Immature natural killer cell (primary cell): Measurements from ENCODE around the gene CX3CL1. TPM values are rescaled to one million over a fixed set of nuclear protein-coding genes. Genes with fewer than 3 reads are reported as not detected.
"Not testable (repeated sequence)": the region's sequence is repeated elsewhere in the genome, so short reads cannot be mapped to it uniquely, and the experiment has no call there.

ENCODE experiments used
- DNase-seq, 3 donors: peaks; one replicate each; pipeline ENCODE4 v3.0.0; 2022; ENCODE audit warnings: mixed read lengths in 1 of 3
- H3K27ac Mint-ChIP-seq, 6 donors: one replicate each; pipeline ENCODE4 v1.8.0; 2020; ENCODE audit warnings: mixed read lengths in 6 of 6, mild to moderate bottlenecking in 5 of 6, inconsistent platforms in 4 of 6, moderate library complexity in 3 of 6
- H3K27me3 Mint-ChIP-seq, 3 donors: one replicate each; pipeline ENCODE4 v1.8.0; 2020 to 2021; ENCODE audit warnings: low read depth in 3 of 3, mild to moderate bottlenecking in 3 of 3, mixed read lengths in 3 of 3, moderate library complexity in 3 of 3, inconsistent platforms in 1 of 3
- H3K36me3 Mint-ChIP-seq, 3 donors: one replicate each; pipeline ENCODE4 v1.8.0; 2020; ENCODE audit warnings: mixed read lengths in 3 of 3, inconsistent platforms in 2 of 3, mild to moderate bottlenecking in 2 of 3
- H3K4me1 Mint-ChIP-seq, 2 donors: one replicate each; pipeline ENCODE4 v1.8.0; 2020; ENCODE audit warnings: inconsistent platforms in 2 of 2, mild to moderate bottlenecking in 2 of 2, mixed read lengths in 2 of 2, moderate library complexity in 1 of 2
- H3K4me3 Mint-ChIP-seq, 5 donors: one replicate each; pipeline ENCODE4 v1.8.0; 2020; ENCODE audit warnings: mild to moderate bottlenecking in 5 of 5, mixed read lengths in 5 of 5, inconsistent platforms in 3 of 5, moderate library complexity in 3 of 5
- H3K9me3 Mint-ChIP-seq, 6 donors: one replicate each; pipeline ENCODE4 v1.8.0; 2020; ENCODE audit warnings: mild to moderate bottlenecking in 6 of 6, mixed read lengths in 6 of 6, inconsistent platforms in 4 of 6, moderate library complexity in 3 of 6
- polyA plus RNA-seq, 3 donors: library from polyadenylated mRNA; unstranded; fragments of 300-500 nt; fragmentation: Illumina TruSeq; gene quantifications; one replicate each; pipeline ENCODE4 v1.2.3, GENCODE V29; 2021

Gene CX3CL1
- polyA plus RNA-seq, 3 donors from 2014 or later, result not detected

- Mint-ChIP-seq H3K4me3 (no peak overlapping the region), H3K27me3 (peaks cover 3 to 6% (median 5%) of the 10 kb centered on the region in 3 donors), H3K27ac (no peak overlapping the region), H3K9me3 (no peaks in the 10 kb centered on the region), H3K36me3 (no peaks in the 10 kb centered on the region), H3K4me1 (no peaks in the 10 kb centered on the region)
- no peak for DNase-seq
Measured at GRCh38 chr16:57394444-57394843, 22.2 kb downstream of the CX3CL1 start.

GRCh38 chr16:57395026-57395425 lies 22.7 kb downstream of the CX3CL1 start:
- peaks cover 3 to 6% (median 5%) of the 10 kb centered on the region in 3 donors for H3K27me3 Mint-ChIP-seq
- H3K4me3 Mint-ChIP-seq, result no peak overlapping the region
- no peaks in the 10 kb centered on the region for H3K9me3 Mint-ChIP-seq
- no peak for DNase-seq
- H3K4me1 Mint-ChIP-seq, result no peaks in the 10 kb centered on the region
- H3K36me3 Mint-ChIP-seq, result no peaks in the 10 kb centered on the region
- H3K27ac Mint-ChIP-seq, result no peak overlapping the region

- Mint-ChIP-seq H3K27me3 (peaks cover 3 to 6% (median 3%) of the 10 kb centered on the region in 3 donors), H3K4me3 (no peak overlapping the region), H3K36me3 (no peaks in the 10 kb centered on the region), H3K27ac (no peak overlapping the region), H3K4me1 (no peaks in the 10 kb centered on the region), H3K9me3 (no peaks in the 10 kb centered on the region)
- no peak for DNase-seq
Measured at GRCh38 chr16:57396786-57397185, 24.5 kb downstream of the CX3CL1 start.

GRCh38 chr16:57397493-57397892 lies 25.2 kb downstream of the CX3CL1 start:
- not testable (repeated sequence) for H3K9me3 Mint-ChIP-seq, H3K27ac Mint-ChIP-seq, H3K4me1 Mint-ChIP-seq, H3K27me3 Mint-ChIP-seq, DNase-seq, H3K4me3 Mint-ChIP-seq, H3K36me3 Mint-ChIP-seq

- H3K4me3 Mint-ChIP-seq, result no peak overlapping the region
- H3K4me1 Mint-ChIP-seq, result no peaks in the 10 kb centered on the region
- DNase-seq, result no peak
- peaks cover 1 to 5% (median 3%) of the 10 kb centered on the region in 3 donors for H3K27me3 Mint-ChIP-seq
- H3K9me3 Mint-ChIP-seq, result no peaks in the 10 kb centered on the region
- no peaks in the 10 kb centered on the region for H3K36me3 Mint-ChIP-seq
- H3K27ac Mint-ChIP-seq, result no peak overlapping the region
Measured at GRCh38 chr16:57401943-57402640, 29.8 kb downstream of the CX3CL1 start.

GRCh38 chr16:57403965-57404817 lies 31.9 kb downstream of the CX3CL1 start, which contains the start of gene CCL17:
CCL17 (plus strand) TSS chr16:57404767; CDS start chr16:57413933, 9,166 bp downstream.
- no peak for DNase-seq
- H3K27ac Mint-ChIP-seq, result peak within 1 kb of the TSS in 1 of 6 donors; percentile 13
- H3K27me3 Mint-ChIP-seq, result peaks cover 1 to 7% (median 1%) of the 10 kb centered on the region in 3 donors
- H3K36me3 Mint-ChIP-seq, result peaks cover 0 to 1% (median 0%) of the 10 kb centered on the region in 3 donors
- peaks cover 0 to under 1% (median 0%) of the 10 kb centered on the region in 6 donors for H3K9me3 Mint-ChIP-seq
- no peaks in the 10 kb centered on the region for H3K4me1 Mint-ChIP-seq
- no peak within 1 kb of the TSS for H3K4me3 Mint-ChIP-seq

- H3K4me3 Mint-ChIP-seq, result no peak overlapping the region
- H3K4me1 Mint-ChIP-seq, result no peaks in the 10 kb centered on the region
- peaks cover 0 to 3% (median 0%) of the 10 kb centered on the region in 3 donors for H3K36me3 Mint-ChIP-seq
- H3K27me3 Mint-ChIP-seq, result peaks cover 1 to 8% (median 1%) of the 10 kb centered on the region in 3 donors
- H3K27ac Mint-ChIP-seq, result no peak overlapping the region
- no peak for DNase-seq
- peaks cover 0 to 2% (median 0%) of the 10 kb centered on the region in 6 donors for H3K9me3 Mint-ChIP-seq
Measured at GRCh38 chr16:57405097-57405496, 32.8 kb downstream of the CX3CL1 start.

GRCh38 chr16:57406881-57407280 lies 34.6 kb downstream of the CX3CL1 start:
- Mint-ChIP-seq H3K9me3 (peaks cover 0 to 2% (median 0%) of the 10 kb centered on the region in 6 donors), H3K36me3 (peaks cover 0 to 3% (median 0%) of the 10 kb centered on the region in 3 donors), H3K4me3 (no peak overlapping the region), H3K27me3 (peaks cover 1 to 8% (median 1%) of the 10 kb centered on the region in 3 donors), H3K27ac (no peak overlapping the region), H3K4me1 (no peaks in the 10 kb centered on the region)
- no peak for DNase-seq

- Mint-ChIP-seq H3K27me3 (peaks cover 1 to 5% (median 1%) of the 10 kb centered on the region in 3 donors), H3K4me1 (no peaks in the 10 kb centered on the region), H3K4me3 (no peak overlapping the region), H3K9me3 (peaks cover 0 to 2% (median 0%) of the 10 kb centered on the region in 6 donors), H3K36me3 (peaks cover 0 to 3% (median 0%) of the 10 kb centered on the region in 3 donors), H3K27ac (no peak overlapping the region)
- no peak for DNase-seq
Measured at GRCh38 chr16:57407521-57408353, 35.4 kb downstream of the CX3CL1 start.

GRCh38 chr16:57409065-57409464 lies 36.8 kb downstream of the CX3CL1 start:
- Mint-ChIP-seq H3K9me3 (peaks cover 0 to 2% (median 0%) of the 10 kb centered on the region in 6 donors), H3K4me3 (no peak overlapping the region), H3K27ac (peak overlapping the region in 1 of 6 donors; percentile 48), H3K36me3 (peaks cover 0 to 3% (median 0%) of the 10 kb centered on the region in 3 donors), H3K4me1 (no peaks in the 10 kb centered on the region), H3K27me3 (peaks cover 0 to 4% (median 1%) of the 10 kb centered on the region in 3 donors)
- no peak for DNase-seq

GRCh38 chr16:57409870-57410587 lies 37.7 kb downstream of the CX3CL1 start:
- no peak overlapping the region for H3K27ac Mint-ChIP-seq
- peaks cover 0 to 2% (median 0%) of the 10 kb centered on the region in 6 donors for H3K9me3 Mint-ChIP-seq
- no peak for DNase-seq
- peaks cover 0 to 5% (median 0%) of the 10 kb centered on the region in 3 donors for H3K27me3 Mint-ChIP-seq
- no peak overlapping the region for H3K4me3 Mint-ChIP-seq
- peaks cover 0 to 3% (median 0%) of the 10 kb centered on the region in 3 donors for H3K36me3 Mint-ChIP-seq
- peaks cover 0 to 3% of the 10 kb centered on the region in 2 donors for H3K4me1 Mint-ChIP-seq

- Mint-ChIP-seq H3K9me3 (peaks cover 0 to 2% (median 0%) of the 10 kb centered on the region in 6 donors), H3K27me3 (peaks cover 3 to 5% (median 3%) of the 10 kb centered on the region in 3 donors), H3K36me3 (peaks cover 0 to 3% (median 0%) of the 10 kb centered on the region in 3 donors), H3K27ac (no peak overlapping the region), H3K4me1 (peaks cover 2 to 6% of the 10 kb centered on the region in 2 donors), H3K4me3 (no peak overlapping the region)
- no peak for DNase-seq
Measured at GRCh38 chr16:57411362-57411976, 39.2 kb downstream of the CX3CL1 start.
